MM.1S (cell line): Measurements from ENCODE around the gene TRNT1.

Experiments
- CTCF ChIP-seq: fragments of 300-600 bp; sonication (generic); IDR thresholded peaks from 2 replicates; pipeline ENCODE4 v1.5.1; 2016; ENCODE audit warnings: antibody characterized with exemption, low read length, mixed read lengths
- EZH2 ChIP-seq: fragments of 300-600 bp; sonication (generic); optimal IDR thresholded peaks from 2 replicates; pipeline ENCODE3; 2017; ENCODE audit warnings: low read depth, mild to moderate bottlenecking, antibody characterized with exemption, low read length, mixed read lengths

- TF ChIP-seq CTCF (no peak), EZH2 (no peak)
These were observed 9.1 kb upstream of the TRNT1 start for GRCh38 chr3:3117651-3118050.
